A549 (cell line): ENCODE data around the gene TSC22D2. TPM values are rescaled to one million over a fixed set of nuclear protein-coding genes. Genes with fewer than 3 reads are reported as not detected.

Experiments used
- ATAC-seq, 2 experiments: fragments of 200-7000 bp in 1 of 2; fragments of >200 bp in 1 of 2; cut with Nextera tagmentation in 1 of 2; cut with Tn5 transposase in 1 of 2; 3 replicates each; pipeline versions ENCODE4 v1.8.0 to v1.9.1; 2018 to 2020; ENCODE audit warnings: mild to moderate bottlenecking in 1 of 2, moderate library complexity in 1 of 2
- CTCF ChIA-PET: fragments of 300-600 bp; sonication (Branson Sonifier 250); formaldehyde crosslinking; extraction: SDS; loops from one replicate; lab custom pipeline; 2021; ENCODE audit warnings: antibody characterized with exemption, inconsistent platforms; lab: Yijun Ruan, JAX
- POLR2A ChIA-PET: fragments of 350-600 bp; formaldehyde crosslinking; extraction: SDS; loops from one replicate; lab custom pipeline; 2021; ENCODE audit warnings: antibody characterized with exemption, inconsistent platforms; lab: Yijun Ruan, JAX
- DNase-seq, 2 experiments: peaks; one replicate each; pipeline versions ENCODE4 v3.0.0 to v3.0.0-alpha.2; 2011 to 2016; ENCODE audit warnings: low read depth in 1 of 2, low spot score in 1 of 2
- FAIRE-seq: peaks from 2 replicates; lab custom pipeline; 2011; peaks lifted over from hg19 to GRCh38; lab: Jason Lieb, UNC
- H3K27ac ChIP-seq, 2 experiments: fragments of >200 bp; sonication (Bioruptor Twin); formaldehyde crosslinking; 3 replicates each; pipeline ENCODE4 v1.5.1; 2016 to 2017
- H3K4me1 ChIP-seq: fragments of >200 bp; sonication (Bioruptor Twin); formaldehyde crosslinking; 3 replicates; pipeline ENCODE4 v1.6.1; 2016
- H3K4me2 ChIP-seq: fragments of >200 bp; sonication (Bioruptor Twin); formaldehyde crosslinking; 3 replicates; pipeline ENCODE4 v1.6.1; 2016
- H3K4me3 ChIP-seq: fragments of >200 bp; sonication (Bioruptor Twin); formaldehyde crosslinking; 3 replicates; pipeline ENCODE4 v1.5.1; 2016
- H3K9me3 ChIP-seq: fragments of >200 bp; sonication (Bioruptor Twin); formaldehyde crosslinking; 3 replicates; pipeline ENCODE4 v1.6.1; 2016
- CBX8 ChIP-seq: fragments of 200-600 bp; sonication (generic); IDR thresholded peaks from 2 replicates; pipeline ENCODE4 v1.6.1; 2016
- CEBPB ChIP-seq, 2 experiments: fragments of >200 bp in 1 of 2; sonication (Bioruptor Twin) in 1 of 2; formaldehyde crosslinking in 1 of 2; IDR thresholded peaks; 2 replicates each; pipeline ENCODE4 v1.6.1; 2012 to 2016
- CHD2 ChIP-seq: fragments of 150-350 bp; IDR thresholded peaks from 2 replicates; pipeline ENCODE4 v1.6.1; 2014; ENCODE audit warnings: low read length; ENCODE audit not compliant: partially characterized antibody
- CHD4 ChIP-seq: fragments of 200-600 bp; sonication (generic); IDR thresholded peaks from 2 replicates; pipeline ENCODE4 v1.6.1; 2016; ENCODE audit warnings: antibody characterized with exemption, mild to moderate bottlenecking, borderline replicate concordance
- EP300 ChIP-seq, 2 experiments: fragments of >200 bp; sonication (Bioruptor Twin); formaldehyde crosslinking; IDR thresholded peaks; 2 replicates in 1 of 2; 3 replicates in 1 of 2; pipeline ENCODE4 v1.6.1; 2016 to 2017
- FOXS1 ChIP-seq: fragments of 250-450 bp; sonication (Bioruptor Pico); IDR thresholded peaks from 2 replicates; pipeline ENCODE4 v1.5.0; 2020; ENCODE audit warnings: mild to moderate bottlenecking, moderate library complexity
- HOXB5 ChIP-seq: fragments of 250-450 bp; sonication (Bioruptor Pico); IDR thresholded peaks from 2 replicates; pipeline ENCODE4 v1.5.0; 2020; ENCODE audit warnings: mild to moderate bottlenecking, moderate library complexity
- JUN ChIP-seq, 2 experiments: fragments of >200 bp; sonication (Bioruptor Twin); formaldehyde crosslinking; IDR thresholded peaks; 2 replicates in 1 of 2; 3 replicates in 1 of 2; pipeline ENCODE4 v1.6.1; 2016 to 2017
- JUNB ChIP-seq: fragments of >200 bp; sonication (Bioruptor Twin); formaldehyde crosslinking; IDR thresholded peaks from 2 replicates; pipeline ENCODE4 v1.6.1; 2016
- KDM1A ChIP-seq: fragments of 200-600 bp; sonication (generic); IDR thresholded peaks from 2 replicates; pipeline ENCODE4 v1.6.1; 2016; ENCODE audit warnings: low read depth, mild to moderate bottlenecking
- MYC ChIP-seq: IDR thresholded peaks from 2 replicates; pipeline ENCODE4 v1.6.1; 2012; ENCODE audit warnings: mild to moderate bottlenecking, inconsistent platforms, low read length, improper control_type of control experiment, borderline replicate concordance
- NPAS2 ChIP-seq: fragments of 250-450 bp; sonication (Bioruptor Pico); IDR thresholded peaks from 2 replicates; pipeline ENCODE4 v1.8.0; 2022; ENCODE audit warnings: mild to moderate bottlenecking, moderate library complexity, borderline replicate concordance
- RAD21 ChIP-seq, 2 experiments: fragments of >200 bp in 1 of 2; sonication (Bioruptor Twin) in 1 of 2; formaldehyde crosslinking in 1 of 2; IDR thresholded peaks in 1 of 2; conservative IDR thresholded peaks in 1 of 2; 2 replicates in 1 of 2; 3 replicates in 1 of 2; pipeline ENCODE4 v1.6.1; 2012 to 2018; ENCODE audit warnings: inconsistent platforms in 1 of 2
- RARB ChIP-seq: fragments of 250-450 bp; sonication (Bioruptor Pico); IDR thresholded peaks from 2 replicates; pipeline ENCODE4 v1.8.0; 2021; ENCODE audit warnings: mild to moderate bottlenecking, moderate library complexity
- RCOR1 ChIP-seq: fragments of 150-350 bp; IDR thresholded peaks from 2 replicates; pipeline ENCODE4 v1.6.1; 2014; ENCODE audit warnings: antibody characterized with exemption, low read length, low read depth
- RNF2 ChIP-seq: fragments of 200-600 bp; sonication (generic); IDR thresholded peaks from 2 replicates; pipeline ENCODE4 v1.6.1; 2016; ENCODE audit warnings: low read depth, mild to moderate bottlenecking, antibody characterized with exemption, moderate library complexity, borderline replicate concordance
- TFCP2L1 ChIP-seq: fragments of 250-450 bp; sonication (Bioruptor Pico); IDR thresholded peaks from 2 replicates; pipeline ENCODE4 v1.5.0; 2021; ENCODE audit warnings: mild to moderate bottlenecking
- TP53 ChIP-seq: fragments of 250-450 bp; sonication (Bioruptor Pico); IDR thresholded peaks from 2 replicates; pipeline ENCODE4 v1.5.0; 2021; ENCODE audit warnings: mild to moderate bottlenecking, moderate library complexity
- ZFP36 ChIP-seq: fragments of 450-650 bp; IDR thresholded peaks from 2 replicates; pipeline ENCODE4 v1.6.1; 2014; ENCODE audit warnings: borderline replicate concordance; ENCODE audit not compliant: partially characterized antibody
- WGBS: methylation state at CpG from one replicate; pipeline ENCODE4 v1.1.6; 2017; ENCODE audit errors: missing lambda C conversion rate; 5-methylcytosine and 5-hydroxymethylcytosine counted together
- polyA plus RNA-seq, 4 experiments: library from polyadenylated mRNA; depleted of rRNA in 3 of 4; stranded (reverse); fragments of >200 nt; fragmentation: RNase III in 1 of 4; extraction: RNeasy Plus Mini Kit Qiagen cat#74134 plus additional on column Dnase treatment in 1 of 4; gene quantifications; 2 replicates in 3 of 4; 3 replicates in 1 of 4; pipeline ENCODE4 v1.2.3, GENCODE V29; 2011 to 2017
- TF ChIP-seq, protein P1 (sequence below): fragments of 200-600 bp; sonication (generic); IDR thresholded peaks from 2 replicates; pipeline ENCODE4 v1.6.1; 2016; ENCODE audit warnings: antibody characterized with exemption, mild to moderate bottlenecking, moderate library complexity
- TF ChIP-seq, protein P2 (sequence below): fragments of >200 bp; sonication (Bioruptor Twin); formaldehyde crosslinking; IDR thresholded peaks from 3 replicates; pipeline ENCODE4 v1.5.1; 2016
- TF ChIP-seq, protein P3 (sequence below): IDR thresholded peaks from 2 replicates; pipeline ENCODE4 v1.6.1; 2012
- TF ChIP-seq, protein P4 (sequence below): fragments of >200 bp; sonication (Bioruptor Twin); formaldehyde crosslinking; IDR thresholded peaks from 3 replicates; pipeline ENCODE4 v1.6.1; 2016
- TF ChIP-seq, protein P5 (sequence below): IDR thresholded peaks from 2 replicates; pipeline ENCODE4 v1.6.1; 2012
- TF ChIP-seq, protein P6 (sequence below): fragments of 250-450 bp; sonication (Bioruptor Pico); IDR thresholded peaks from 2 replicates; pipeline ENCODE4 v1.5.0; 2020; ENCODE audit warnings: low read depth, mild to moderate bottlenecking, moderate library complexity
- TF ChIP-seq, protein P7 (sequence below): fragments of 250-450 bp; sonication (Bioruptor Pico); IDR thresholded peaks from 2 replicates; pipeline ENCODE4 v1.5.0; 2021; ENCODE audit warnings: mild to moderate bottlenecking, moderate library complexity, borderline replicate concordance

Gene TSC22D2
- polyA plus RNA-seq, 2 of the 4 experiments (the other 2 are of a cell fraction), result 8.8 to 13.9 TPM

DNA sequence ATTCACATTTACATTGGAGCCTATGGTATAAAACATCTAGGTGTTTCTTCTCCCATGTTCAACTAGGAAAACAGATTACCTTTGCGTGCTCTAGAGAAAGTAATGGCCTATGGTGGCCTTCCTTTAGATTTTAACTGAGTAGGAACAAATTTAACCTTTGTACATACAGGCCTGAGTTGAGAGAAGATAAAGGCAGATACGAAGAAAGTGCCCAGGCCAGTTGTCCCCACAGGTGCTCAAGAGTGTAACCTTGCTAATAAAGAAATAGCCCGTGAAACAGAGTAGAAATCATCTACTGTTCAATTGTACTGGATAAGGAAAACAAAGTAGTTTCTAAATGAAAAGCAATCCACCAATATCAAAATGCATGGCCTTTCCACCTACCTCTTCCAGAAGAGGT is 6.8 kb upstream of the TSC22D2 start:
- ChIA-PET POLR2A (no interaction called here), CTCF (no interaction called here)
- TF ChIP-seq EP300 (IDR thresholded peaks at IDR 0.05) (no peak), CHD4 (no peak), RAD21 (conservative IDR thresholded peaks at IDR 0.05 in 1 of 2, IDR thresholded peaks at IDR 0.05 in 1 of 2) (no peak), TP53 (CRISPR knock-in tag) (no peak), MYC (no peak), FOXS1 (CRISPR knock-in tag) (no peak), JUN (IDR thresholded peaks at IDR 0.05) (no peak), ZFP36 (no peak), CBX8 (no peak), RNF2 (no peak)
- TF ChIP-seq, protein P1, sequence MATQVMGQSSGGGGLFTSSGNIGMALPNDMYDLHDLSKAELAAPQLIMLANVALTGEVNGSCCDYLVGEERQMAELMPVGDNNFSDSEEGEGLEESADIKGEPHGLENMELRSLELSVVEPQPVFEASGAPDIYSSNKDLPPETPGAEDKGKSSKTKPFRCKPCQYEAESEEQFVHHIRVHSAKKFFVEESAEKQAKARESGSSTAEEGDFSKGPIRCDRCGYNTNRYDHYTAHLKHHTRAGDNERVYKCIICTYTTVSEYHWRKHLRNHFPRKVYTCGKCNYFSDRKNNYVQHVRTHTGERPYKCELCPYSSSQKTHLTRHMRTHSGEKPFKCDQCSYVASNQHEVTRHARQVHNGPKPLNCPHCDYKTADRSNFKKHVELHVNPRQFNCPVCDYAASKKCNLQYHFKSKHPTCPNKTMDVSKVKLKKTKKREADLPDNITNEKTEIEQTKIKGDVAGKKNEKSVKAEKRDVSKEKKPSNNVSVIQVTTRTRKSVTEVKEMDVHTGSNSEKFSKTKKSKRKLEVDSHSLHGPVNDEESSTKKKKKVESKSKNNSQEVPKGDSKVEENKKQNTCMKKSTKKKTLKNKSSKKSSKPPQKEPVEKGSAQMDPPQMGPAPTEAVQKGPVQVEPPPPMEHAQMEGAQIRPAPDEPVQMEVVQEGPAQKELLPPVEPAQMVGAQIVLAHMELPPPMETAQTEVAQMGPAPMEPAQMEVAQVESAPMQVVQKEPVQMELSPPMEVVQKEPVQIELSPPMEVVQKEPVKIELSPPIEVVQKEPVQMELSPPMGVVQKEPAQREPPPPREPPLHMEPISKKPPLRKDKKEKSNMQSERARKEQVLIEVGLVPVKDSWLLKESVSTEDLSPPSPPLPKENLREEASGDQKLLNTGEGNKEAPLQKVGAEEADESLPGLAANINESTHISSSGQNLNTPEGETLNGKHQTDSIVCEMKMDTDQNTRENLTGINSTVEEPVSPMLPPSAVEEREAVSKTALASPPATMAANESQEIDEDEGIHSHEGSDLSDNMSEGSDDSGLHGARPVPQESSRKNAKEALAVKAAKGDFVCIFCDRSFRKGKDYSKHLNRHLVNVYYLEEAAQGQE, result no peak
- TF ChIP-seq, protein P2, sequence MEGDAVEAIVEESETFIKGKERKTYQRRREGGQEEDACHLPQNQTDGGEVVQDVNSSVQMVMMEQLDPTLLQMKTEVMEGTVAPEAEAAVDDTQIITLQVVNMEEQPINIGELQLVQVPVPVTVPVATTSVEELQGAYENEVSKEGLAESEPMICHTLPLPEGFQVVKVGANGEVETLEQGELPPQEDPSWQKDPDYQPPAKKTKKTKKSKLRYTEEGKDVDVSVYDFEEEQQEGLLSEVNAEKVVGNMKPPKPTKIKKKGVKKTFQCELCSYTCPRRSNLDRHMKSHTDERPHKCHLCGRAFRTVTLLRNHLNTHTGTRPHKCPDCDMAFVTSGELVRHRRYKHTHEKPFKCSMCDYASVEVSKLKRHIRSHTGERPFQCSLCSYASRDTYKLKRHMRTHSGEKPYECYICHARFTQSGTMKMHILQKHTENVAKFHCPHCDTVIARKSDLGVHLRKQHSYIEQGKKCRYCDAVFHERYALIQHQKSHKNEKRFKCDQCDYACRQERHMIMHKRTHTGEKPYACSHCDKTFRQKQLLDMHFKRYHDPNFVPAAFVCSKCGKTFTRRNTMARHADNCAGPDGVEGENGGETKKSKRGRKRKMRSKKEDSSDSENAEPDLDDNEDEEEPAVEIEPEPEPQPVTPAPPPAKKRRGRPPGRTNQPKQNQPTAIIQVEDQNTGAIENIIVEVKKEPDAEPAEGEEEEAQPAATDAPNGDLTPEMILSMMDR, result no peak
- TF ChIP-seq, protein P3, sequence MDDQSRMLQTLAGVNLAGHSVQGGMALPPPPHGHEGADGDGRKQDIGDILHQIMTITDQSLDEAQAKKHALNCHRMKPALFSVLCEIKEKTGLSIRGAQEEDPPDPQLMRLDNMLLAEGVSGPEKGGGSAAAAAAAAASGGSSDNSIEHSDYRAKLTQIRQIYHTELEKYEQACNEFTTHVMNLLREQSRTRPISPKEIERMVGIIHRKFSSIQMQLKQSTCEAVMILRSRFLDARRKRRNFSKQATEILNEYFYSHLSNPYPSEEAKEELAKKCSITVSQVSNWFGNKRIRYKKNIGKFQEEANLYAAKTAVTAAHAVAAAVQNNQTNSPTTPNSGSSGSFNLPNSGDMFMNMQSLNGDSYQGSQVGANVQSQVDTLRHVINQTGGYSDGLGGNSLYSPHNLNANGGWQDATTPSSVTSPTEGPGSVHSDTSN, result no peak
- TF ChIP-seq, protein P4, sequence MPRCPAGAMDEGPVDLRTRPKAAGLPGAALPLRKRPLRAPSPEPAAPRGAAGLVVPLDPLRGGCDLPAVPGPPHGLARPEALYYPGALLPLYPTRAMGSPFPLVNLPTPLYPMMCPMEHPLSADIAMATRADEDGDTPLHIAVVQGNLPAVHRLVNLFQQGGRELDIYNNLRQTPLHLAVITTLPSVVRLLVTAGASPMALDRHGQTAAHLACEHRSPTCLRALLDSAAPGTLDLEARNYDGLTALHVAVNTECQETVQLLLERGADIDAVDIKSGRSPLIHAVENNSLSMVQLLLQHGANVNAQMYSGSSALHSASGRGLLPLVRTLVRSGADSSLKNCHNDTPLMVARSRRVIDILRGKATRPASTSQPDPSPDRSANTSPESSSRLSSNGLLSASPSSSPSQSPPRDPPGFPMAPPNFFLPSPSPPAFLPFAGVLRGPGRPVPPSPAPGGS, result no peak
- TF ChIP-seq, protein P5, sequence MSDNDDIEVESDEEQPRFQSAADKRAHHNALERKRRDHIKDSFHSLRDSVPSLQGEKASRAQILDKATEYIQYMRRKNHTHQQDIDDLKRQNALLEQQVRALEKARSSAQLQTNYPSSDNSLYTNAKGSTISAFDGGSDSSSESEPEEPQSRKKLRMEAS, result no peak
- TF ChIP-seq, protein P6, sequence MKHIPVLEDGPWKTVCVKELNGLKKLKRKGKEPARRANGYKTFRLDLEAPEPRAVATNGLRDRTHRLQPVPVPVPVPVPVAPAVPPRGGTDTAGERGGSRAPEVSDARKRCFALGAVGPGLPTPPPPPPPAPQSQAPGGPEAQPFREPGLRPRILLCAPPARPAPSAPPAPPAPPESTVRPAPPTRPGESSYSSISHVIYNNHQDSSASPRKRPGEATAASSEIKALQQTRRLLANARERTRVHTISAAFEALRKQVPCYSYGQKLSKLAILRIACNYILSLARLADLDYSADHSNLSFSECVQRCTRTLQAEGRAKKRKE (CRISPR knock-in tag), result no peak
- Histone ChIP-seq H3K9me3 (no peaks in the 10 kb centered on the region), H3K27ac (no peak overlapping the region), H3K4me3 (no peak overlapping the region), H3K4me2 (no peak overlapping the region), H3K4me1 (peaks cover 6% of the 10 kb centered on the region; the same call in 1 of the 3 replicates)
- WGBS, result 90% methylated on average over 3 of the region's 3 CpGs
- DNase-seq (no peak), ATAC-seq (no peak), FAIRE-seq (peak; percentile 46)

DNA sequence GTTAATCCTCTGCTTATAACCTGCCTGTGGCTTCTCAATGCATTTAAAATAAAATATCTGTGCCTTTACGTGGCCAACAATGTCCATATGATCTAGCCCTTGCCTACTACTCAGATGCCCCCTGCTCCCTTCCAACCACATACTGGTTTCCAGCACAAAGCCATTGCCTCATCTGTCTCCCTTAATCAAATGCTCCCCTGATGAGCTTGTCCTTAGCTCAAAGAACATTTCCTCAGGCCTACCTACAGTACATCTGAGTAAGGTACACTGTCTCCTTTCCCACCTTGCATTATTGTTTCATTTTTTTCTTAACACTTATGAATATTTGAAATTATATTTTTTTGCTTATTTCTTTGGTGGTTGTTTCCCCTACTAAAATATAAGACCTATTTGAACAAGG is 5.9 kb upstream of the TSC22D2 start:
- POLR2A ChIA-PET, result no interaction called here
- Histone ChIP-seq H3K4me3 (no peak overlapping the region), H3K9me3 (no peaks in the 10 kb centered on the region), H3K4me1 (peaks cover 12% of the 10 kb centered on the region; the same call in 2 of the 3 replicates), H3K4me2 (no peak overlapping the region), H3K27ac (no peak overlapping the region)
- ATAC-seq, result no peak
- WGBS, result 77% methylated on average over 1 of the region's 1 CpG
- CTCF ChIA-PET, result interaction anchor here (2.8 kb wide), 1 partner anchor 163 kb away, joined by 11 read pairs; no protein-coding TSS in a partner anchor
- no peak for FAIRE-seq
- DNase-seq, result no peak
- TF ChIP-seq HOXB5 (CRISPR knock-in tag) (no peak), CHD2 (no peak), JUNB (no peak), CEBPB (IDR thresholded peaks at IDR 0.05) (no peak), EP300 (IDR thresholded peaks at IDR 0.05) (no peak), RCOR1 (no peak), NPAS2 (CRISPR knock-in tag) (no peak), TFCP2L1 (CRISPR knock-in tag) (no peak), RAD21 (conservative IDR thresholded peaks at IDR 0.05 in 1 of 2, IDR thresholded peaks at IDR 0.05 in 1 of 2) (no peak), RARB (CRISPR knock-in tag) (no peak), KDM1A (no peak)
- TF ChIP-seq, protein P7, sequence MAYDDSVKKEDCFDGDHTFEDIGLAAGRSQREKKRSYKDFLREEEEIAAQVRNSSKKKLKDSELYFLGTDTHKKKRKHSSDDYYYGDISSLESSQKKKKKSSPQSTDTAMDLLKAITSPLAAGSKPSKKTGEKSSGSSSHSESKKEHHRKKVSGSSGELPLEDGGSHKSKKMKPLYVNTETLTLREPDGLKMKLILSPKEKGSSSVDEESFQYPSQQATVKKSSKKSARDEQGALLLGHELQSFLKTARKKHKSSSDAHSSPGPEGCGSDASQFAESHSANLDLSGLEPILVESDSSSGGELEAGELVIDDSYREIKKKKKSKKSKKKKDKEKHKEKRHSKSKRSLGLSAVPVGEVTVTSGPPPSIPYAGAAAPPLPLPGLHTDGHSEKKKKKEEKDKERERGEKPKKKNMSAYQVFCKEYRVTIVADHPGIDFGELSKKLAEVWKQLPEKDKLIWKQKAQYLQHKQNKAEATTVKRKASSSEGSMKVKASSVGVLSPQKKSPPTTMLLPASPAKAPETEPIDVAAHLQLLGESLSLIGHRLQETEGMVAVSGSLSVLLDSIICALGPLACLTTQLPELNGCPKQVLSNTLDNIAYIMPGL (CRISPR knock-in tag), result no peak
- TF ChIP-seq, protein P5, result no peak
